ENCODE measurements around the gene DENND2A.
A peak's percentile ranks its signal among the peaks of the same experiment; 100 is the strongest.
"Not testable (repeated sequence)": the region's sequence is repeated elsewhere in the genome, so short reads cannot be mapped to it uniquely, and the experiment has no call there.

Gene DENND2A

GRCh38 chr7:140506788-140507464 lies 133.7 kb downstream of the DENND2A start:
- DNase-seq: peak; percentile 67

GRCh38 chr7:140501966-140502365 lies 138.6 kb downstream of the DENND2A start:
- no peak for DNase-seq

DNA sequence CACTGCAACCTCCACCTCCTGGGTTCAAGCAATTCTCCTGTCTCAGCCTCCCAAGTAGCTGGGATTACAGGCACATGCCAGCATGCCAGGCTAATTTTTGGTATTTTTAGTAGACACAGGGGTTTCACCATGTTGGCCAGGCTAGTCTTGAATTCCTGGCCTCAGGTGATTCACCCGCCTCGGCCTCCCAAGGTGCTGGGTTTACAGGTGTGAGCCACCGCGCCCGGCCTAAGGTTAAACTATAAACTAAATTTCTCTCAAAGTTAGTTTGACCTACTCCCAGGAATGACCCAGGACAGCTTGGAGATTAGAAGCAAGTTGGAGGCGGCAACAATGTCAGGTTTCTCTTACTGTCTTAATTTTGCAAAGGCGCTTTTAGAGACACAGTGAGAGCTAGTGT lies 142.8 kb downstream of the DENND2A start:
- DNase-seq: not testable (repeated sequence)

DNA sequence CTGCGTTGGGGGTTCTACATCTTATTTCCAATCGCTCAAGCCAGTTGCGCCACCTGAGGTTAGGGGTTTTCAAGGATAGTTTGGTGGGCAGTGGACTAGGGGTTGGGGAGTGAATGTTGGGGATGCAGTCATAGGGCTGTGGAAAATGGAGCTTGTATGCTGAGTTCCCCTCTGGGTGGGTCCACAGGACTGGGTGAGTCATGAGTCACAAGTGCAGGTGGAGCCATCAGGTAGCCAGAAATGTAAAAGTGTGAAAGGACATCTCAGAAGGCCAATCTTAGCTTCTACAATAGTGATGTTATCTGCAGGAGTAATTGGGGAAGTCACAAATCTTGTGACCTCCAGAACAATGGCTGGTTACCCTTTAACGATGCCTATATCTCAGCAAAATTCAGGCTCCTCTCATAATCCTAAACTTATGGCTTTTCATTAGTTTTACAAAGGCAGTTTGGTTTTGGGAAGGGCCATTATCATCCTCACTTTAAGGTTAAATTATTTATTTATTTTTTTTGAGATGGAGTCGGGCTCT lies 143.3 kb downstream of the DENND2A start:
- no peak for DNase-seq

GRCh38 chr7:140495514-140496097 lies 145.0 kb downstream of the DENND2A start:
- DNase-seq: no peak

GRCh38 chr7:140494867-140495266 lies 145.7 kb downstream of the DENND2A start:
- DNase-seq: no peak

DNA sequence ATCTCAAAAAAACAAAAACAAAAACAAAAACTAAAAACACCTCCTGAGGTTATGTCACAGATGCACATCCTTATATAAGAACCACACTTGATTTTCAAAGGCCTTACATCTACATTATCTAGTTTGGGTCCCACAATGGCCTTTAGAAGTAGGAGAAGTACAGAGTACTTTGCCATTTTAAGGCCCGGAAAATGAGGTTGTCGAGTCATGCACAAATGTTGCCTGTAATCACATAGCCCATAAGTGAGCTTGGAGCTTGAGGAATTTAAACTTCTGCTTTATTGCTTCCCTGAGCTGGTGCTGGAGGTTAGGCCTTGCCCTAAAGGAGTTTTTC lies 151.6 kb downstream of the DENND2A start:
- no peak for DNase-seq

DNA sequence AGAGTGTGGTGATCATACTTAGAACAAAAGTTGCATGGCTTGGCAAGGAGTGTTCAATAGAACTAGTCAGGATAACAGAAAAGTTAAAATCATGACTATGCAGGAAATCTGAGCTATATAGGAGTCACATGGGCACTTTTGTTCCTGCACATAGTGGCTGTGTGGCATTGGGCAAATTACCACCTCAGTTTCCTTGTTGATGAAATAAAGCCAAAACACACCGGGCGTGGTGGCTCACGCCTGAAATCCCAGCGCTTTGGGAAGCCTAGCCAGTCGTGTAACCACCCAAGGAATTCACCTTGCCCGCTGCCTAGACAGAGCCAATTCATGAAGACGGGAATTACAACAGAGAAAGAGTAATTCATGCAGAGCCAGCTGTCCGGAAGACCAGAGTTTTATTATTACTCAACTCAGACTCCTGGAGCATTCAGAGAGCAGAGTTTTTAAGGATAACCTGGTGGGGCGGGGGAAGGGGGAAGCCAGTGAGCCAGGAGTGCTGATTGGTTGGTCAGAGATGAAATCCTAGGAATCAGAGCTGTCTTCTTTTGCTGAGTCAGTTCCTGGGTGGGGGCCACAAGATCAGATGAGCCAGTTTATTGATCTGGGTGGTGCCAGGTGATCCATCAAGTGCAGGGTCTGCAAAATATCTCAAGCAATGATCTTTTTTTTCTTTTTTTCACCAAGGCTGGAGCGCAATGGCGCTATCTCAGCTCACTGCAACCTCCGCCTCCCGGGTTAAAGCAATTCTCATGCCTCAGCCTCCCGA lies 154.9 kb downstream of the DENND2A start:
- DNase-seq: no peak

DNA sequence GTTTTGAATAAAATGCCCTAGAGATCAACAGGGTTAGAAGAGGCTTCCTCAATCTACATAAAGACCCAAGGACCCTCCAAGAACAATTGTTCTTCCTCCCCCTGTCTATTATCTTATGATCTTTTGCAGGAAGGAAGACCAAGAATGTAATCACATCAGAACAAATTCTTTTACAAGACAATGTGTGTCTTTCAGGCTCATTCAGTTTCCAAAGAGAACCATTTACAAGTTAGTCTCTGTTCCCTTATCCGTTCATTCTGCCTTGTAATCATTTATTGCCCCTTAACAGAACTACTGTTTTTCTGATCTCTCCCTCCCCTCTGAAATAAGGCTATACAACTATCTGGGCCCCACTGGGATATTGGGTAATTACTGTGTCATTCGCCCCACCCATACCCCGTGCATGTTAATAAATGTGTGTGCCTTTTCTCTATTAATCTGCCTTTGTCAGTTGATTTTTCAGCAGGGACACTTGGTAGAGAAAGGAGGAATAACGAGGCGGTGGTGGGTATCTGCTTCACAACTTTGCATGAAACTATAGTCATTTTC lies 155.6 kb downstream of the DENND2A start:
- DNase-seq: no peak

GRCh38 chr7:140484479-140484878 lies 156.1 kb downstream of the DENND2A start:
- no peak for DNase-seq

DNA sequence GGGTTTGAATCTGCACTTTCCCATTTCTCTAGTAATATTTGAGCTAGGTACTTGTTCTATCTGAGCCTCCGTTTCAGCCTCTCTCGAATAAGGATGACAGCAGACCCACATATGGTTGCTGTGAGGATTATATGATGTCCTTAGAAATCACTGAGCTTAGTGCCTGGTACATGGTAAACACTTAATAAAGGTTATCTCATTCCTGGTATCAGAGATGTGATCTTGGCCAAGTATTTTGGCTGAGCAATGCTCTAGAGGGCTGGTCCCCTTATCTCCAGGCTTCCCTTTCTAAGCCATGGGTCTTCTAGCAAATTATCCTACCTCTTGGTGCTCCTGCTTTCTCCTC lies 160.9 kb downstream of the DENND2A start:
- DNase-seq: no peak

DNA sequence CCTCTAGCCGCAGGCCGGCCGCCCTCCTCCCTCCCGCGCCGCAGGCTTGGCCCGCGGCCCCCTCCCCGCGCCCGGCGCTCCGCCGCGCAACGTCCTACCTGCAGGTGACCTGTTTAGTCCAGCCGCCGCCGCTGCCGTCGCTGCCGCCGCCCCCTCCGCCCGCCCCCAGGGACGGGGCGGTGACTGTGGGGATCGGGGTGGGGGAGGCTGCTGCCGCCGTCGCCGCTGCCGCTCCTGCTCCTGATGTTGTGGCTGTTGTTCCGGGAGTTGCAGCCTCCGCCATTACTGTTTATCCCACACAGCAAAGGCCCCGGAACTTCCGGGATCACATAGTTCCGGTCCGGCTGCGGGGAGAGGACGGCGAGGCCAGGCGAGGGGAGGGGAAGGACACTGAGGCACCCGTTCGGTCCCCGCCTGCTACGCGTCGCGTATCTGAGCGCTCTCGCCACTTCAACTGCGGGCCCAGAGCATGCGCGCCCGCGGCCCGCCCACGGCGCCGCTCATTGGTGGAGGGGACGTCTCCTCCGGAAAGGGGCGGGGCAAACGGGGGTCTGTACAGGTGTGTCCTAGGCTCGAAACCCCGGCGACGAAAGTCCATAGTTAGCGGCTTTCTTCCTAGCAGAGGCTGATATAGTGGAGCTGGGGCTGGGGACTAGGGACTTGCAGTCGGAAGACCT lies 161.4 kb downstream of the DENND2A start, which contains the start of gene MKRN1:
MKRN1 (minus strand) TSS at position 444 of the 677 bp plus-strand sequence; CDS start at position 283, 161 bp downstream.
- peak; percentile 88 for DNase-seq

GRCh38 chr7:140478246-140479061 lies 162.2 kb downstream of the DENND2A start:
- peak; percentile 26 for DNase-seq

DNA sequence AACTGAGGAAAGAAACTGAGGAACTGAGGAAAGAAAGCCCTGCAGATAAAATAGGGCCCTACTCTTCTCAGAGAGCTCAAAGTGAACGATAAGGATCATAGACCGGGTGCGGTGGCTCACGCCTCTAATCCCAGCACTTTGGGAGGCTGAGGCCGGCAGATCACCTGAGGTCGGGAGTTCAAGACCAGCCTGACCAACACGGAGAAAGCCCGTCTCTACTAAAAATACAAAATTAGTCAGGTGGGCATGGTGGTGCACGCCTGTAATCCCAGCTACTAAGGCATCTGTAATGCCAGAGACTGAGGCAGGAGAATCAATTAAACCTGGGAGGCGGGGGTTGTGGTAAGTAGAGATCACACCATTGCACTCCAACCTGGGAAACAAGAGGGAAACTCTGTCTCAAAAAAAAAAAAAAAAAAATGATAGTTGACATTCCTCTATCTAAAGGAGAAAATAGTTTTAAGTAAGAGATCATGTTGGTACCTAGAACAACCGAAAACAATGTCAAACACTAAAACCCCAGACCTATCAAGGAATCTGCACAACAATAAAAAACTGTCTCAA lies 163.8 kb downstream of the DENND2A start:
- no peak for DNase-seq

- DNase-seq: peak; percentile 23
Measured at GRCh38 chr7:140475747-140476333, 164.8 kb downstream of the DENND2A start.

All from fibroblast of skin of abdomen (primary cell).